NCI-H460 (cell line): ENCODE results near the gene EEF1AKMT1. TPM values are rescaled to one million over a fixed set of nuclear protein-coding genes. Genes with fewer than 3 reads are reported as not detected.

Experiments
- DNase-seq: peaks from one replicate; pipeline ENCODE4 v3.0.0-alpha.2; 2016; ENCODE audit warnings: low read depth; ENCODE audit errors: extremely low read depth
- total RNA-seq: library from RNA; depleted of rRNA; stranded (reverse); fragments of >200 nt; shearing (Covaris generic); gene quantifications from 2 replicates; pipeline ENCODE4 v1.2.3, GENCODE V29; 2014

Gene EEF1AKMT1
- total RNA-seq, 1 experiment from 2014 or later, result 7.6 TPM

DNA sequence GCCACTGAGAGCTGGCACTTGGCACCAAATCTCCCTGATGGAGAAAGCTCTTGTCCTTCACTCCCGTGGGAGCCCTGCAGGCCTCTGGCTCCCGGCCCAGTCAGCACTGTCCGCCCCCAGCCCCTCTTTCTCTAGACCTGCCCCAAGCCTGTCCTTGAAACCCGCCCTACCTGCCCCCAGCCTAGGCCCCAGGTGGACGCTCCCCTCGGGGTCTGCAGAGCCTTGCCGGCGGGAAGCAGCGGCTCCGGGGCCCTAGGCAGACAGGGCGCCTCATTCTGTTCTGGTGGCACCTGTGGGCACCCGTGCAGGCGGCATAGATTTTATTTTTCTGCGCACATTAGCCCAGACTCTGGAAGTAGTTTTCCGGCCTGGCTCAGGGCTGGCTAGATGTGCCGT is 52.7 kb downstream of the EEF1AKMT1 start:
- DNase-seq, result no peak

DNA sequence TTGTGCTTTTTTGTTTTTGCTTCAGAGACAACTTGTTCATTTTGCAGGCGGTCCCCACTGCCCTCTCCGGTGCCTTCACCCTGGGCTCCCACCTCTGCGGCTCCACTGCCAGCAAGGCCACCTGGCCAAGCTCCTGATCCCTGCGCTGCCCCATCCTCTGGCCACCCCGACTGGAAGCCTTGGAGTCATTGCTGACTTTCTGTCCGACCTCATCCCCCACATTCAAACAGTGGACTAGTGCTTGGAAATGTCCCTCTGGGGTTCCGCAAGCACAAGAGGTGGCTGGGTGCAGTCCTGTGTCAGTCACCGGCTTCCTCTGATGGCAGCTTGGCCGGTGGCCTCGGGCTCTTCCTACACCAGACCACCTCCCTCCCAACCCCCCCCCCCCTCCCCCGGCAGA is 53.3 kb downstream of the EEF1AKMT1 start:
- DNase-seq, result no peak

DNA sequence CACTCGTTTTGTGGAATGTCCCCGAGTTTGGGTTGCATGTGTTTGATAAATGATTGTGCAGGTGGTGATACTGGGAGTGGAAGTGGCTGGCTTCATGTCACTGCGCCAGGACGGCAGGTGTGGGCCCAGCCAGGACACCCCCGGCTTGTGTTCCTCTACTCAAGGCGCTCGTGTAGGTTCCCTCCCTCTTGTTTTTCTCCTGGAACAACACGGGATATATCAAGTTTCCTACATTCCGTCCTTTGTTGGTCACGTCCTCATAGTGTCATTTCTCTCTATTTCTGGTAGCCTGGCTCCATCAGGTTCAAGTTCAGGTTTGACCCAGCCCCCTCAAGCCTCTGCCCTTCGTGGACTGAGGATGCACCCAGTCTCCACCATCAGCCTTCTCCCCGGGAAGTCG is 54.0 kb downstream of the EEF1AKMT1 start:
- no peak for DNase-seq

DNA sequence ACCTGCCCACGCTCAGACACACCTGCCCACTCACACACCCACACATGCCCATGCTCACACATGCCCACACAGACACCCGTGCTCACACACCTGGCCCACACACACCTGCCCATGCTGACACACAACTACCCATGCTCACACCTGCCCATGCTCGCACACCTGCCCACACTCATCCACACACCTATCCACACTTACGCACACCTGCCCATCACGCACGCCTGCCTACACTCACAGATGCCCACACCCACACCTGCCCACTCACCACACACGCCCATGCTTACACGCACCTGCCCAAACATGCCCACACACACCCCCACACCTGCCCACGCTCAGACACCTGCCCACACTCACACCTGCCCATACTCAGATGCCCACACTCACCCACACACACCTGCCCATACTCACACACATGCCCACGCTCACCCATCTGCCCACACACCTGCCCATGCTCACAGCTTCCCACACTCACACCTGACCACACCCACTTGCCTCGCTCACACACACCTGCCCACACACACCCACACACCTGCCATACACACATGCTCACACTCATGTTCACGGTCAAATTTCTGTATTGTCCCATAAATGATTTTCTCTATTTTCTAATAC is 54.7 kb downstream of the EEF1AKMT1 start:
- no peak for DNase-seq

DNA sequence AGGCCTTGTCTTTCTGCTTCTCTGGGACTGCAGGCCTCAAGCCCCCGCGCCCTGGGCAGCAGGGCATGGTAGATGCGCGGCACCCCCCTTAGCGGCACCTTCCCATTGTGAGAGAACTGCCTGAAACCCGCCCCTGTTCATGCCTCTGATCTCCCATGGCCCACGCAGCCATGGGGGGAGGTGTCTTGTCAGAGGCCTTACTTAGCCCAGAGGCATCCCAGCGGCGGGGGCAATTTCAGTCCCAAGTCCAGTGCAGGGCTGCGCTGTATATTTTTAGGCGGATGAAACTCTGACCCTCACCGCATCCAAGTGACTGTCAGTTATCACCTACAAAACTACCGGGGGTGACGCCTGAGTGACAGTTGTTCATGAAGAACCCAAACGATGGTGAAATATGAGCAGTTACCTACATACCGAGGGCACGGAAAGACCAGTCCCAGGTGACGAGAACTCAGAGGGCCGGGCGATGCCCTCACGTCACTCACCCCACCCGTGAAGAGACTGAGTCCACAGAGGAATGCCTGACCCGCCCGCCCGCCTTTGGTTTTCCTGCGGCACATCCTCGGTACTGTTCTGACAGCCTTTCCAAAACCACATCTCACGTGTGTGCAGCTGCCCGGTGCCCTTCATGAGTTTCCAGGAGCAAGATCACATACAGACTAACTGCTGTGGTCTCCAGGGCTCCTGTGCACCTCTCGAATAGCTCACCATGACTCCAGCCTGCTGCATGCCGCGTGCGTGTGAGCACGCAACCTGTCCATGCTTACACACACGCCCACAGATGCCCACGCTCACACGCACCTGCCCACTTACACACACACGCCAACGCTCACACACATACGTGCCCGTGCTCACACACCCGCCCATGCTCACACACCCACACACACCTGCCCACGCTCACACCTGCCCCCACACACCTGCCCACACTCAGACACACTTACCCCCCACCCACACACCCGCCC is 55.9 kb downstream of the EEF1AKMT1 start:
- no peak for DNase-seq

DNA sequence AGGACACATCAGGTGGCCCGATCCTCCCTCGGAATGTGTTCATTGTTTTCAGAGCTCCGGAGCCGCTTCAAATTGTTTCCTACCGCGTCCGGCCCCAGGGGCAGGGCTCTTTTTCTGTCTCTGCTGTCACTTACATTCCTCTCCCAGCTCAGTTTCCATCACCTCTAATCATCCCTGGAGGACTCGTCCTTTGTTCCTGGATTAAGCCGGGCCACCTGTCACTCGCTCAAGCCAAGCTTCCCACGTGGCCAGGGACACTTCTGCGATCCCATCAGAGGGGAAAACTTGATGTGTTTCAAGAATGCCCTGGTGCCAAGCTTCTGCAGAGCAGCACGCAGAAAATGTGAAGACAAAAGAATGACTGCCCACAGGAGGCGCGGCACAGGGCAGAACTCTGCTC is 56.8 kb downstream of the EEF1AKMT1 start:
- no peak for DNase-seq

DNA sequence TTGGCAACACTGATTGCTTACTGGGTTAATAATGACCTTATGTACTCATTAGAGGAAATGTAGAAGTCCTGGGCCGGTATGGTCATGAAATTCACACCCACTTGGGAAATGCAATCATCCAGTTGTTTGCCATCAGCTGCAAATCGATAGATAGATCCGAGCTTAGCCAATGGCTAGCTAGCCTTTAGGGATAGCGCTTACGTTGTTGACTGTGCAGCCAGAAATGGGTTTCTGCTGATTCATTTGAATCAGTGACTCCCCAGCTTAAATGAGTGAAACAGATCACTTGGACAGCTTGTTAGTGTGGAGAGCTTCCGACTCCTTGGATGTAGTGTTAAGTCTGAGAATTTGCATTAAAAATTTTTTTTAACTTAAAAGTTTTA is 58.4 kb downstream of the EEF1AKMT1 start:
- DNase-seq, result no peak

DNA sequence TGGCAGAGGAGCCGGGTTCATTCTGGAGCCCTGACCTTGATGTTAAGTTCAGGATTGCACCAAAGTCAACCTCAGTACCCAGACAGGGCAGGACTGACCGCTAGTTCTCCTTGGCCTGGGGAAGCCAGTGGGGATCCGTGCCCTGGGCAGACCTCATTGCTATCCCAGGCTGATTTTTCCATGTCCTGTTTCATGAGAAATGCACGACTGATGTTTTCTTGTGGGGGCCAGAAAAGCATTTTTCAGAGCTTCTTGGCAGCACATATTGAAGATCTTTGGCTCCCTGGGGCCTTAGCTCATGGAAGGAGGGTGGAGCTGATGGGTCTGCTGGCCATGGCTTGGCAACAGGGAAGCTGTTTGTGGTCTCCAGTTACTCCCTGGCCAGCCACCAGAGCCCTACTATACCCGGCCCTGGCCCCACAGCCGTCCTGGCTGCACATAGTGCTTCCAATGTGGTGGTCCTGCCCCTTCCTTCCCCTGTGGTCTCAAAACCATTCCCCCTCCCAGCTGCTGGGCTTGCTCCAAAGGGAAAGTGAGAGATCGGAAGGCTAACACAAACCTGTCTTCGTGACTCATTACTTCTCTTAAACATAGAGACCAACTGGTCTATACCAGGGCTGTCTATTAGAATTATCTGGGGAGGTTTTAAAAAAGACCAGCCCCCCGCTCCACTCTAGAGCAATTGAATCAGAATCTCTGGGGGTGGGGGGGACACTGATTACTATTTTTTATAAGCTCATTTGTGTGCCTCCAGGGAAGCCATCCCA is 59.0 kb downstream of the EEF1AKMT1 start:
- DNase-seq, result no peak

DNA sequence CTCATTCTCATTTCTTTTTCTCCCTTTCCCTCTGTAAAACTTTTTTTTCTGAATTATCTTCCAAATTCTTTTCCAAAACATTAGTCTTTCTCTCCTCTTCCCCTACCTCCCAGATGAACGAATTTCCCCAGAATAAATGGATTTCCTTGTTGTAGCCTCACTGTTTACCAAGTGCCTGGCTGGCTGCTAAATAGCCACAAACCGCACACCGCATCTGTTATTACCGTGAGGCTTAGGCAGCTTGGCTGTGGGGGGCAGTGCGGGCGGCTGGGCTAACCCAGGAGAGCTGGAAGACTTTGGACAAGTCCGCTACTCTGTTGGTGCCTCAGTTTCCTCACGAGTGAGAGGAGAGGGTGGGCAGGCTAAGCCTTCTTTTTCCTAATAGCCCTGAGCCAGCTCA is 59.6 kb downstream of the EEF1AKMT1 start:
- no peak for DNase-seq

DNA sequence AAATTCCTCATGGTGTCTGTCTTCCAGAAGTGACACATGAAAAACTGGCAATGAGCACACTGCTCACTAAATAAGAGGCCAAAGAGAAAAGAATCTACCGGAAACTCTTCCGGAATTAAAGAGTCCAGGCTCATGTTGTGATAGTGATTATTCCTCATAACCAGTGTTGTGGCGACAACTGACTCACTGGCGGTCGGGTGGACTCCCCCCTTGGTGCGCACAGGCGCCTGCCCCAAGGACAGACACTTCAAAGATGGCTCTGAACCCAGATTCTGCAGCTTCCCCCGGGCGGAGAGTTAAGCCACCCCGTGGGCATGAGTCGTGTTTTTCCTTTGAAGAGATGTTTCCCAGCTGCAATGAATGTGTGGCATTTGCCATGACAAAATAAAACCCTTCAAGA is 60.0 kb downstream of the EEF1AKMT1 start:
- DNase-seq, result no peak

DNA sequence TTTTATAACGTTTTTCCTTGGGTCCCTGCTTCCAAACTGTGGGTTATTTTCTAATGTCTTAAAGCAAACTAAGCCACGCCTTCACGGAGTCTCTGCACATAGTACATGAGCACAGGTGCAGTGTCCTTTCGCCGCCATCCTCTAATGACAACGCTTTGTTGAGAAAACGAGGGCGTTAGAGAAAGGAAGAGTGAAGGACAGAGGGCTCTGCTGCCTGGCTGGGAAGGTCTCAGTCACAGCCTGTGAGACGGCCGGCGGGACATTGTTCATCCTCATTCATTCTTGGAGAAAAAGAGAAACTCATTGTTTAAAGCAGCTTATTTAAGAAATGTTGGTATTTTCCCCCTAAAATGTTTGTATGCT is 60.8 kb downstream of the EEF1AKMT1 start:
- no peak for DNase-seq

DNA sequence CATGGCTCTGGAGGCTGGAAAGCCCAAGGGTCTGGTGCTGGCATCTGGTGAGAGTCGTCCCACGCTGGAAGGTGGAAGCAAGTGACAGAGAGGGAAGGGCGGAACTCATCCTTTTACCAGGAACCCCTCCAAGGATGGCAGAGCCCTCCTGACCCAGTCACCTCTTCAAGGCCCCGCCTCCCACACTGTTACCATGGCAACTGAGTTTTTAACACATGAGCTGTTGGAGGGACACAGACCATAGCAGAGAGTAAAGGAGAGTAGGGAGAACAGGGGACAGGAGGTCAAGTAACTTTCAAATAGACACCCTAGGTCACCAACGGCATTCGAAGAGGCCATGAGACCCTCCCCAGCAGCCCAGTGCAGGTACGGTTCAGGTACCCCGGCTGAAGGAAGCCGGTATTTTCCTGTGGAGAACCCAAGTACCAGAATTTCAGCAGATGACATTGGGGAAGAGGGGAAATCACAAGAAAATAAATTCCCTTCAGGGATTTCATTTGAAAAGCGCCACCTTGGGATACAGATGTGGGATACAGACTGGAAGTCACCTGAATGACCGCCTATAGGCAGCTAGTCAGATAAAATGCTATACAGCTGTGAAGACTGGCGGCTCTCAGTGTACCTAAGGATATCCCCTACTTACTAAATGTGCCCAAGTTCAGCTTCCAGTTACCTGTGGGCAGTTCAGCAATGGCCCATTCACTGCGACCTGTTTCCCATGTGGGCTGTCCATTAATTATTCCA is 62.3 kb downstream of the EEF1AKMT1 start:
- DNase-seq, result no peak

DNA sequence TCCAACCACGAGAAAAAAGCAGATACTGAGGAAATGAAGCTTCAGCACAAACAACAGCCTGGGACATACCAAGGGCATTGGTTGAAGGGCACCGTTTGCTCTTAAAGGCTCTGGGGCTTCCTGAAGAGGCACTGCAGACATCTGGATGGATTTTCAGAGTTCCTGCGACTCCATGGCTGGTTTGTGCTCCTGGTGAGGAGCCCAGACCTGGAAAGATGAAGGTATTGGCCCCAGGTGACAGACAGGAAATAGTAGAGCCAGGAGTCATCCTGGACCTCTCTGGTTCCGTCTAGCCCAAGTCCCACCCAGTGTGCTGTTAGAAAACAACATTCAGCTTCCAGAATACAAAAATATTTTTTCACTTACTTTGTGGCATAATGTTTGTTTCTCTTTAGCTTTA is 64.0 kb downstream of the EEF1AKMT1 start:
- DNase-seq, result no peak

DNA sequence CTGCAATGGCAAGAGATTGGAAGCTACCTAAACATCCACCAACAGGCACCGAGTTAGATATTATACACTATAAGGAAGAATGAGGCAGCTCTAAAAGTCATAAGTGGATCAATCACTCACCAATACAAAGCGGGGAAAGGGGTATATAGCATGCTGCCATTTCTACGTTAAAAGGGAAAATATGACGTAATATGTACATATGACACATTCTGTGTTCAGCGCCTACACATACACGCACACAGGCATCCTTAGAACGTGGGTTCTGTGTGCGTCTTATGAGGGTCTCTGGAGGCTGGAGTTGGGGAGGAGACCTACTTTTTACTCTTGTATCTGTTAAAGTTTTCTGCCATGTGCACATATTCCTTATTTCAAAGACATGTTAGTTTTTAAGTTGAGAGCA is 64.4 kb downstream of the EEF1AKMT1 start:
- DNase-seq, result no peak

DNA sequence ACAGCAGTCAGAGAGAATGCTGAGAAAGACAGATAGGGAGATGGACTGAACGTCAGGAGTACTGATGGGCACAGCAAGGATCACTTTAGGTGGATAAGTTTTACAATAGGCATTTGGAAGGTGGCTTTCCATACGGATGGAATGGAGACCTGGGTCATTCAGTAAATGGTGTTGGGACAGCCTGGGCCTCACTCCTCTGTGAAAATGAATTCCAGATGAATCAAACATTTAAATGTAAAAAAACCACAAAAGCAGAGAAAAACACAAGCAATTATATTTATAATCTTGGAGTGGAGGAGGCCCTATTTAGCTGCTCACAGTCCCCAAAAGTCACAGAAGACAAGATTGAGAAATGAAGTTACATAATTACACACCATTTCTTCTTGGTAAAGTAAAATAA is 65.5 kb downstream of the EEF1AKMT1 start:
- DNase-seq, result no peak

DNA sequence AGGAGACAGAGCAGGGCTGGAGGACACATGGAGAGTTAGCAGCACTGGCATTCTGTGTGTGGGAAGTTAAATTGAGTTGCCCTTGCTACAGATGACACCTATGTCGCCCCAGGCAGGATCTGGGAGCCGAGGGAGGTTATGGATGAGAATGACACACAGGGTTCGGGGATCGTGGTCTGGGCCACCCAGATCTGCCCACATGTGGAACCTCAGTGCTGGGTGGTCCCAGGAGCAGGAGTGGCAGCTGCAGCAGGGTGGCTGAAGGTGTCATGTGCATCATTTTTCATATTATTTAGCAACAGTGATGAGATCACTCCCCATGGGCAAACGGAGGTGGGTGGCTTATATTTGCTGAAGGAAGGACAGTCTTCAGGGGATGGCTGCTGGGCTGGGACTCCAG is 67.1 kb downstream of the EEF1AKMT1 start:
- DNase-seq, result no peak

DNA sequence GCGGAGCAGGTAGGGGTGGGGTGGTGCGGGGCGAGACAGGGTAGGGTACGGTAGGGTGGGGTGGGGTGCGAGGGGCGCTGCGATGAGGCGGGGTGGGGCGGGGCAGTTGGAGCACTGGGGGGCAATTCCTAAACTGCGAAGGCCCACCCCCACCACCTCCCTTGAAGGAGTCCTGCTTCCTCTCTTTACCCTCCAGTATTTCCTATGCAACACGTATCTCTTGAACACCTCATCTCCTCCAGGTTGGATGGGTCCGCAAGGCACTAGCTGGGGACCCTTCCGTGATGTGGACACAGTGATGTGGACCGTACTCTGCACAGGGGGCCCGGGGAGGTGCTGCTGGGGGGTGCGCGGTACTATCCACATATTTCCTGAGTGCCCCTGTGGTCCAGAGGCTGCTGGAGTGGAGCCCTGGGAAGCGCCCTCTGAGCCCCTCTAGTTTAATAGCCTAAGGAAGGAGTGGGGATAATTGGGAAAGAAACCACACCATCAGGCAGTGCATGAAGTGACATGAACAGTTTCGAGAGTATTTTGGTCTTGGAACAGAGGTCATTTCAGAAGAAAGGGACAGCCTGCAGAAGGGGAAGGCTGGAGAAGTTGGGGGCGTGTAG is 69.2 kb downstream of the EEF1AKMT1 start:
- no peak for DNase-seq

DNA sequence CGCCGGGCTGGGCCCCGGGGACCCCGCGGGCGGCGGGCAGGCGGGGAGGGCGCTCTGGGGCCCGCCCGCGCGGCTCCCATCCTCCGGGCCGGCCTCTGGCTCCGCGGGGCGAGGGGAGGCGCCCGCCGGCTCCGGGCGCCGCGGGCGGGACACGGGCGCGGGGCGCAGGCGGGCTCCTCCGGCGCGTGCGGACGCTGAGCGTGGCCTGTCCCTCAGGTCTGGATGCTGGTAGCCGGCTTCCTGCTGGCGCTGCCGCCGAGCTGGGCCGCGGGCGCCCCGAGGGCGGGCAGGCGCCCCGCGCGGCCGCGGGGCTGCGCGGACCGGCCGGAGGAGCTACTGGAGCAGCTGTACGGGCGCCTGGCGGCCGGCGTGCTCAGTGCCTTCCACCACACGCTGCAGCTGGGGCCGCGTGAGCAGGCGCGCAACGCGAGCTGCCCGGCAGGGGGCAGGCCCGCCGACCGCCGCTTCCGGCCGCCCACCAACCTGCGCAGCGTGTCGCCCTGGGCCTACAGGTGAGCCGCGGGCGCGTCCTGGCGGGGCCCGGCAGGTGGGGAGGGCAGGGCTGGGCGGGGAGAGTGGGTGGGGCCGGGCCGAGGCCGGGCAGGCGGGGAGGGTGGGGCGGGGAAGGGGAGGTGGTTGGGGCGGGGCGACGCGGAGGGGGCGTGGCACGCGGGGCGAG is 69.8 kb downstream of the EEF1AKMT1 start:
- peak; percentile 41 for DNase-seq

DNA sequence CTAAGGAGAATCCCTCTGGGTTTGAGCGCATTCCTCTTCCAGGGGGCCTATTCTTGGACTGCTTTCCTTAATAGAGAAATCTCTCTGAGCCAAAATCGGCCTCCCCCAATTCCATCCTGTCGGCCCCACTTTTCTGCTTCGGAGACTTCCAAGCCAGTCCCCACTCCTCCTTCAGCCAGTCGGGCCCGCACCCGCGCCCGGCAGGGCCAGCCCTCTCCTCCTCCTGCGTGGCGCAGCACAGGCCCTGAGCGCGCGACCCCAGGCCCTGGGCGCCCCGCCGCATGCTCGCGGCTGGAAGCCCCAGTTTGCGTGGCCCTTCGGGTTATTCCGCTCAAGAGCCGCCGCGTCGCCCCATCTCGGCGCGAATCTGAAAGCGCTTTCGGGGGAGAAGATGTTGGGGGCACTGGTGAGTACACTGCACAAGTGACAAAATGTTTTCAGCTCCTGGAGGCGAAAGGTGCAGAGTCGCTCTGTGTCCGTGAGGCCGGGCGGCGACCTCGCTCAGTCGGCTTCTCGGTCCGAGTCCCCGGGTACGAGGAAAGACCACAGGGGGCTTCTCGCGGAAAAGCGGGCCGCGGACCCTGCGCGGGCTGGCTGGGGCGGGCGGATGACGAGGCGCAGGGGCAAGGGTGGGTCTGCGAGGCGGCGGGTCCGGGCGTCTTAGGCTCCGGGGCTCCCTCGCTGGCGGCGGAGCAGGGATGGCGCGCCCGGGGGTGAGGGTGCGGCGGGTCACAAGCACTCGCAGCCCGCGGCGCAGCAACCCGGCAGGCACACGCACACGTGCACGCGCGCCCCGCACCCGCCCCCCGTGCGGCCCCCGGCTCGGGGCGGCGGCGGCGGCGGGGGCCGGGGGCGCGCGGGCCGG is 70.6 kb downstream of the EEF1AKMT1 start, which contains the start of gene IL17D:
TSS of gene IL17D (plus strand) at position 785 of the 865 bp plus-strand sequence. CDS start 303 bp downstream, outside the sequence.
- DNase-seq, result no peak
